Smooth muscle cell (in vitro differentiated cells): ENCODE measurements around the gene PSMB11. TPM values are rescaled to one million over a fixed set of nuclear protein-coding genes. Genes with fewer than 3 reads are reported as not detected.

Experiments
- DNase-seq: peaks from one replicate; lab custom pipeline; 2025; ENCODE audit not compliant: unreplicated experiment; lab: John Stamatoyannopoulos, UW
- H2AFZ ChIP-seq: fragments of 200-600 bp; sonication (generic); 2 replicates; pipeline ENCODE4 v1.6.0; 2016; ENCODE audit warnings: antibody characterized with exemption, low read depth, mild to moderate bottlenecking
- H3F3A ChIP-seq: fragments of 200-600 bp; sonication (generic); 2 replicates; pipeline ENCODE4 v1.6.0; 2017; ENCODE audit warnings: antibody characterized with exemption, low read depth
- H3K27ac ChIP-seq: fragments of 200-600 bp; sonication (generic); 2 replicates; pipeline ENCODE4 v1.5.1; 2016; ENCODE audit warnings: low read depth, mild to moderate bottlenecking
- H3K27me3 ChIP-seq: fragments of 200-600 bp; sonication (generic); 2 replicates; pipeline ENCODE4 v1.6.1; 2016; ENCODE audit warnings: low read depth, mild to moderate bottlenecking
- H3K36me3 ChIP-seq: fragments of 200-600 bp; sonication (generic); 2 replicates; pipeline ENCODE4 v1.5.1; 2016; ENCODE audit warnings: low read depth
- H3K4me1 ChIP-seq: fragments of 200-600 bp; sonication (generic); 2 replicates; pipeline ENCODE4 v1.5.1; 2016; ENCODE audit warnings: low read depth
- H3K4me2 ChIP-seq: fragments of 200-600 bp; sonication (generic); 2 replicates; pipeline ENCODE4 v1.6.0; 2016; ENCODE audit warnings: mild to moderate bottlenecking
- H3K4me3 ChIP-seq: fragments of 200-600 bp; sonication (generic); 2 replicates; pipeline ENCODE4 v1.5.1; 2016; ENCODE audit warnings: mild to moderate bottlenecking
- H3K79me2 ChIP-seq: fragments of 200-600 bp; sonication (generic); 2 replicates; pipeline ENCODE4 v1.6.0; 2016; ENCODE audit warnings: low read depth, mild to moderate bottlenecking
- H3K9ac ChIP-seq: fragments of 200-600 bp; sonication (generic); 2 replicates; pipeline ENCODE4 v1.6.0; 2016; ENCODE audit warnings: low read depth
- H3K9me3 ChIP-seq: fragments of 200-600 bp; sonication (generic); replicated peaks from 2 replicates; pipeline ENCODE4 v1.5.1; 2016; ENCODE audit warnings: low read depth
- H4K20me1 ChIP-seq: fragments of 200-600 bp; sonication (generic); 2 replicates; pipeline ENCODE4 v1.6.0; 2016; ENCODE audit warnings: low read depth
- WGBS: methylation state at CpG from one replicate; pipeline ENCODE4 v1.1.7; 2016; ENCODE audit warnings: low lambda C conversion rate; 5-methylcytosine and 5-hydroxymethylcytosine counted together
- polyA plus RNA-seq: library from polyadenylated mRNA; unstranded; fragments of >200 nt; fragmentation: Nextera tagmentation; extraction: Ambion mirVana; gene quantifications from 2 replicates; pipeline ENCODE4 v1.2.1, GENCODE V29; 2016
- total RNA-seq: library from RNA; depleted of rRNA; stranded (reverse); fragments of >200 nt; gene quantifications from 2 replicates; pipeline ENCODE4 v1.2.3, GENCODE V29; 2014
- TF ChIP-seq, protein P1 (sequence below): fragments of 200-600 bp; sonication (generic); IDR thresholded peaks from 2 replicates; pipeline ENCODE4 v1.5.1; 2017; ENCODE audit warnings: borderline replicate concordance, mild to moderate bottlenecking, antibody characterized with exemption; ENCODE audit not compliant: insufficient read depth, poor library complexity, severe bottlenecking

PSMB11 gene
- total and polyA plus RNA-seq, 2 experiments from 2014 or later: not detected

DNA sequence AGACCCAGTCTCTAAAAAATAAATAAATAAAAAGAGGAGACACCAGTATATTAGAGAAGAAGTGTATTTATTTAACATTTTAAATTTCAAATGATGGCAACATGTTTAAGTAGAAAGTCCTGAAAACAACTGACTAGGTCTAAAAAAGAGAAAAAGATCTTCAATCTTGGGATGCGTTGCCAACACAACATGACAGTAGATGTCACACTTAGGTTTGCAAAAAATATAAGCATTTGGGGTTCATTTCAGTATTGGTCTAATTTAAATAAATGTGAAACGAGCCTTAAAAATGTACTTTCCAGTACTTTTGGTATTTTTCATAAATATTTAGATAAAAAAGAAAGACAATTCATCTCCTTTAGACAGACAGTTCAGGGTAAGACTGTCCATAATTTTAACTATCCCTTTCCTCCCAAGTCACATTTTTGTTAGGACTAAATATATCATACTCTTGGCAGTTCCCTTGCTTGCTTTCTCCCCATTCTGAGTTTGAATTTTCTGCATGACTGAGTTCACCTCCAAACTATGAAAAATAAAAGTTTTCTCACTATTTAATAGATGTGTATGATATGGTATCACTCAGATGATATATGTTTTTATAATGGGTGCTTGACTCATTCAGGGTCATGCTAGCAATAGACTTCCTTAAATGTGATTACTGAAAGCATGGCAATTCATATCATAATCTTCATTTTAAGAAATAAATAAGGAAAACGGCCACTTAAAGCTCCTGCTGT lies 36.4 kb upstream of the PSMB11 start:
- Histone ChIP-seq H3F3A (peaks cover 3% of the 10 kb centered on the region), H3K79me2 (no peaks in the 10 kb centered on the region), H3K4me3 (peak overlapping the region; percentile 64), H3K9ac (no peak overlapping the region), H2AFZ (no peak overlapping the region), H4K20me1 (no peaks in the 10 kb centered on the region), H3K27ac (no peak overlapping the region), H3K27me3 (no peaks in the 10 kb centered on the region), H3K9me3 (no peaks in the 10 kb centered on the region), H3K4me2 (peak overlapping the region; percentile 86), H3K36me3 (no peaks in the 10 kb centered on the region), H3K4me1 (peaks cover 11% of the 10 kb centered on the region)
- TF ChIP-seq, protein P1, sequence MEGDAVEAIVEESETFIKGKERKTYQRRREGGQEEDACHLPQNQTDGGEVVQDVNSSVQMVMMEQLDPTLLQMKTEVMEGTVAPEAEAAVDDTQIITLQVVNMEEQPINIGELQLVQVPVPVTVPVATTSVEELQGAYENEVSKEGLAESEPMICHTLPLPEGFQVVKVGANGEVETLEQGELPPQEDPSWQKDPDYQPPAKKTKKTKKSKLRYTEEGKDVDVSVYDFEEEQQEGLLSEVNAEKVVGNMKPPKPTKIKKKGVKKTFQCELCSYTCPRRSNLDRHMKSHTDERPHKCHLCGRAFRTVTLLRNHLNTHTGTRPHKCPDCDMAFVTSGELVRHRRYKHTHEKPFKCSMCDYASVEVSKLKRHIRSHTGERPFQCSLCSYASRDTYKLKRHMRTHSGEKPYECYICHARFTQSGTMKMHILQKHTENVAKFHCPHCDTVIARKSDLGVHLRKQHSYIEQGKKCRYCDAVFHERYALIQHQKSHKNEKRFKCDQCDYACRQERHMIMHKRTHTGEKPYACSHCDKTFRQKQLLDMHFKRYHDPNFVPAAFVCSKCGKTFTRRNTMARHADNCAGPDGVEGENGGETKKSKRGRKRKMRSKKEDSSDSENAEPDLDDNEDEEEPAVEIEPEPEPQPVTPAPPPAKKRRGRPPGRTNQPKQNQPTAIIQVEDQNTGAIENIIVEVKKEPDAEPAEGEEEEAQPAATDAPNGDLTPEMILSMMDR: no peak
- 87% methylated on average over 3 of the region's 3 CpGs for WGBS
- no peak for DNase-seq

GRCh38 chr14:23006188-23006534 lies 35.9 kb upstream of the PSMB11 start:
- Histone ChIP-seq H3K36me3 (no peaks in the 10 kb centered on the region), H3K4me2 (peak overlapping the region; percentile 86), H2AFZ (peak overlapping the region; percentile 74), H3K4me1 (peaks cover 11% of the 10 kb centered on the region), H3K27me3 (no peaks in the 10 kb centered on the region), H3K9ac (peak overlapping the region; percentile 71), H3K4me3 (peak overlapping the region; percentile 64), H4K20me1 (no peaks in the 10 kb centered on the region), H3K27ac (peak overlapping the region; percentile 70), H3F3A (peaks cover 3% of the 10 kb centered on the region), H3K79me2 (no peaks in the 10 kb centered on the region), H3K9me3 (no peaks in the 10 kb centered on the region)
- WGBS: 50% methylated on average over 5 of the region's 5 CpGs
- TF ChIP-seq, protein P1: no peak
- DNase-seq: no peak

- H4K20me1 ChIP-seq: no peaks in the 10 kb centered on the region
- WGBS: 2% methylated on average over 62 of the region's 62 CpGs
- H3K4me3 ChIP-seq: peak overlapping the region; percentile 64
- H2AFZ ChIP-seq: peak overlapping the region; percentile 99
- no peaks in the 10 kb centered on the region for H3K27me3 ChIP-seq
- TF ChIP-seq, protein P1: no peak
- H3K36me3 ChIP-seq: no peaks in the 10 kb centered on the region
- H3K9me3 ChIP-seq: no peaks in the 10 kb centered on the region
- H3K4me1 ChIP-seq: peaks cover 11% of the 10 kb centered on the region
- peak overlapping the region; percentile 82 for H3K9ac ChIP-seq
- H3K79me2 ChIP-seq: no peaks in the 10 kb centered on the region
- H3K27ac ChIP-seq: peak overlapping the region; percentile 91
- DNase-seq: peak; percentile 82
- H3K4me2 ChIP-seq: peak overlapping the region; percentile 86
- peaks cover 3% of the 10 kb centered on the region for H3F3A ChIP-seq
Observed at GRCh38 chr14:23006544-23007419, 35.2 kb upstream of the PSMB11 start.
